Activated CD4-positive, CD25-positive, alpha-beta regulatory T cell treated with anti-CD3 and anti-CD28 coated beads, Interleukin-2, amount 50 U/mL, for 72 hours (primary cell): ENCODE results near the gene EPB41L4A.

ENCODE experiments used
- DNase-seq: peaks from one replicate; pipeline ENCODE4 v3.0.0; 2021

Gene EPB41L4A

GRCh38 chr5:112350626-112351025 is 68.5 kb downstream of the EPB41L4A start:
- no peak for DNase-seq

DNA sequence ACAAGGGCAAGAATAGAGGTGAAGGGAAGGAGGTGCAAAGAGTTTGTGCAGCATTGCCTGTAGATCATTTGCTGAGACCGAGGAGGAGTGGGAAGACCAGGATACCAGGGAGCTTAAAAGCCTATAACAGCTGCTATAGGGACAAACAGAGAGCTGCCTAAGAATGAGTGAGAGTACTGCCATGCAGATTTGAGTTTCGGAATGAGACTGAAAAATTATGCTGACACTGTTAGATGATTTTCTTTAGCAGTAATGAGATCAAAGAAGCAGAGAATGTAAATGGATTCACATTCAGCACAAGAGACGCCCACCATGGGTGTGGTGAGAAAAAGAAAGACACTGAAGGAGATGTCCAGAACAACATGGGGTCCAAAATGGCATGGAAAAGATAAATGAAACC is 69.7 kb downstream of the EPB41L4A start:
- DNase-seq: no peak

GRCh38 chr5:112348915-112349314 is 70.2 kb downstream of the EPB41L4A start:
- no peak for DNase-seq

DNA sequence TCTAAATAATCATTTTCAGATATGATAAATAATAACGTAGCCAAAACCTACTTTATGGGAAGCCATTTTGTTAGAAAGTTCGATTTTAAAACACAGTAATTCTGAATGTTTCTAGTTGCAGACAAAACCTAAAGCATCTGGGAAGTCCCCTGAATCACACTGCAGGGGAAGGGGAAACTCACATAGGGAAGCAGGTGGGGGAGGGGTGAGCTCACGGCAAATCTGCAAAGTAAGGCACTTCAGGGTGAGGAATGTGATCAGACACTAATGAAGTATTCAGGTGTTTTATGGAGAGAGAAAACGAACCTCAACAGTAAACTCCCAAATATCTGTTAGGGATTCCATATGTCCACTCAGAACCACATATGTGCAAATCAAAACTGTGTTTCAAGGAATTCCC is 70.7 kb downstream of the EPB41L4A start:
- no peak for DNase-seq

DNA sequence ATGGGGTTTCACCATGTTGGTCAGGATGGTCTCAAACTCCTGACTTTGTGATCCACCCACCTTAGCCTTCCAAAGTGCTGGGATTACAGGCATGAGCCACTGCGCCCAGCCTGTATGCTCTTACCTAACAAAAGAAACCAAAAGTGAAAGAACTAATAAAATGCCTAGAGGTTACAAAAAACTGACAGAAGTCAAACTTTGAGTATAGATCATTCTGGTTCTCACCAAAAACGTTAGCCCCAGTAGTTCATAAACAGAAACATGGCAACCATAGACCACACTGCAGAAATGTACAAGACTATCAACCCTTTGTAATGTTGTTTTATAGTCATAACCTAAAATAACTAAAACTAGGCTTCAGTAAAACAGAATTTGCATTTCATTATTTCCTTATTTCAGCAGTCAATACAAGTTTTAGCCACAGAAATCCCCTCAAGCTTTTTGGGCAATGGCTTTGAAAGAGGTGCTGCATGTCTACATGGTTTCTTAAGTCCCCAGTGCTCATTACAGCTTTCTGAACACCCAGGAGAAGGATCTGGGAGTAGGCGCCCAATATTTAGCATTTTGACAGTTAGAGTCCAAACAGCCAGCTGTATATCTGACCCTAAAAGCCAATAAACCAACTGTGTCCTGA is 72.5 kb downstream of the EPB41L4A start:
- no peak for DNase-seq

GRCh38 chr5:112344540-112344939 is 74.5 kb downstream of the EPB41L4A start:
- DNase-seq: no peak

DNA sequence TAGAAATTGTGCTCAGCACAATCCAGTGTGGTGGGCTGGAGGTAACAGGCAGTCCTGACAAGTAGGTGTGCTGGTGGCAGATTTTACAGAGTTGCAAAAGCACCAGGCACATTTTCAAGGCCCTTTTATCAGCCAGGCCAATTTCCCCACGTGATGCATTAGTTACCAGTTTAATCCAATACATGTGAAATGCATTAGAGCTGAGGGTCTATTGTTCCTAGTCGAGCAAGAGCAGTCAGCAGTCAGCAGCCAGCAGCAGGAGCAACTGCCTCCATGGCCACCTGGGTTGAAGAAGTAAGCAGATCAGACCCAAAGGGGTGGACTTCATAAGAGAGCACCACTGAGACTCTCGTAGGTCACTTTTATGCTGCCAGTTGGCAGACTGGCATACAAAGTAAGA is 76.7 kb downstream of the EPB41L4A start:
- DNase-seq: no peak

DNA sequence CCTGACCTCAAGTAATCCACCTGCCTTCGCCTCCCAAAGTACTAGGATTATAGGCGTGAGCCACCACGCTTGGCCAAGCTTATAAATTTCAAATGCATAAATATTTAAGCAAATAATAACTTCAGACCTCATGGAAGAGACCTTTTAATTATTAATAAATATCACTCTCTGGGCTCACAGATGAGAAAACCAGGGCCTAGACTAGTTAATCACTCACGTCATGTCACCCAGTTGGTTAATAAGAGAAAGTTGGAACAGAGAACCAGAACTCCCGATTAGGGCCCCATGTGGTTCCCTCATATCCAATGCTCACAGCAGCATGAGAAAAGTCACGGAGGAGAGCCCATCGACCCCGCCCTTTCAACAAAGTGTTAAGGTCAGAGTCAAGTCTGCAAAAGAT is 79.3 kb downstream of the EPB41L4A start:
- no peak for DNase-seq

DNA sequence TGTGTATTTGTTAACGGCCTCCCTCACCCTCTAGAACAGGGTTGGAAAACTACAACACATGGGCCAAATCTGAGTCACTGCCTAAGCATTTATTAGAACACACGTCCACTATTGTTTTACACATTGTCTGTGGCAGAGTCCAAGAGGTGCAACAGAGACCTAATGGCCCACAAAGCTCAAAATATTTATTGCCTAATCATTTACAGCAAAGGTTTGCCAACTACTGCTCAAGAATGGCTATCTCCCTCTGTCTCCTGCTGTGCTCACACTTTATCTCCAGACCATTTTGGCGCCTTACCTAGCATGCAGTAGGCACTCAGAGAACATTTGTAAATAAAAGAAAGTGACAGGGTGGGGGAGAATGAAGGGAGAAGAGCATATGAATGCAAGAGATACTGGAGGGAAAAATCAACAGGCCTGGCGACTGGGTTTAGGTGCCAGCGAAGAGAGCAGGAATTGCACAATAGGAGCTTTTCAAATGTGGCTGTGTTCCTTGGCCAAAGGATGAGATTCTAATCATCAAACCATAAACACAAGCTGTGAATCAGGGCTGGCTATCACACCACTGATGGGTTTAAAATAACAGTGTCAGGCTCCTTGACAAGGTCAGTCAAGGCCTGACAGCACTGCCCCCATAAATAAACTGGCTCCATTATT is 80.3 kb downstream of the EPB41L4A start:
- DNase-seq: no peak

DNA sequence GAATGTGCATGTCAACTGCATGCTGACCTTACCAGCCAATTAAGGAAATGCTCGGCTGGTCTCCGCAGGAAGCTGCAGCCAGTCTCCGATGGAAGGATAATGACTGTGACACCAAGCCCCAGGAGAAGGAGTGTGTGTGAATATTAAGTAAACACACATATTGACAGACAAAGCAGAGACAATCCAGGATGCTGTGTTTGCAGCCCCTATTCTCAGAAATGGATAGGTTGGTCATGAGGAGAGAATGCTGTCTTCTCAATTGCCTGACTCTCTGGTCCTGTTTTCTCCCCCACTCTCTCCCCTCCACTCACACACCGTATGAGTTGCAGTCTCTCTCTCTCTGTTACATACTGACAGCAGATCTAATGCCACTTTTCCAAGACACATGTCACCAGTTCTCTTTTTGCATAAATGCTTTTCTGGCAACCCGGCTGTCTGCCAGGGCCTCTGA is 85.7 kb downstream of the EPB41L4A start:
- DNase-seq: no peak

DNA sequence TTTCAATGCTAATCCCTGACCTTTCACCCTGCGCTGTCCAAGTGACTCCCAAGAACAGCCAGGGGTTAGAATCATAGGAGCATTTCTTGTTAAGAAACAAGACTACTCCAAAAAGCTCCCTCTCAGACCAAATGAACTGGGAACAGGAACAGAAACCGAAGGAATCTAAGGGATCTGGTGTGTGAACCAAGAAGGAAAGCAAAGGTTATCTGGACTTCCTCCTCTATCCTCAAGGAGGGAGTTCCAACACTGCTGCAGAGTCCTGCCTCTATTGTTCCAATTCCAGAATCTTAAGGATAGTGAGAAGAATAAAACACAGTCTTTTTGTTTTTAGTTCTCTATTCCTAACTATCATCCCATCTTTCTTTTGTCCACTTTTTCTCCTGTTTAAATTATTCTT is 87.2 kb downstream of the EPB41L4A start:
- no peak for DNase-seq

GRCh38 chr5:112329419-112330090 is 89.5 kb downstream of the EPB41L4A start:
- DNase-seq: no peak

DNA sequence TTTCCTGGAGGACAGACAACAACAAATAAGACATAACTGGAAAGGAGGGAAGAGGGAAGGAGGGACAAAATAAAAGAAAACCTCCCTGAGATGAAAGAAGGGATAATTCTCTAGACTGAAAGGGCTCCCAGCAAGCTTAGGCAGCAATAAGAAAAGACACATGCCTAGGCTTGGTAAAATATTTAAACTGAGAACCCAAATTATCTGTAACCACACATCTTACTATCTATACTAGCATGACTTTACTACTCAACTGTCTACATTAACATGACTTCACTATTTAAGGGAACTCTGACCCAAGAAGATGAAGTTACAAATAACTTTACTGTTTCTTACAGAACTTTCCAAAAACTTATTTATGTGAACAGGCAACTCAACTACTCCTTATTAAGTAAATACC is 95.9 kb downstream of the EPB41L4A start:
- DNase-seq: no peak

- no peak for DNase-seq
Measured at GRCh38 chr5:112320408-112320807, 98.7 kb downstream of the EPB41L4A start.

DNA sequence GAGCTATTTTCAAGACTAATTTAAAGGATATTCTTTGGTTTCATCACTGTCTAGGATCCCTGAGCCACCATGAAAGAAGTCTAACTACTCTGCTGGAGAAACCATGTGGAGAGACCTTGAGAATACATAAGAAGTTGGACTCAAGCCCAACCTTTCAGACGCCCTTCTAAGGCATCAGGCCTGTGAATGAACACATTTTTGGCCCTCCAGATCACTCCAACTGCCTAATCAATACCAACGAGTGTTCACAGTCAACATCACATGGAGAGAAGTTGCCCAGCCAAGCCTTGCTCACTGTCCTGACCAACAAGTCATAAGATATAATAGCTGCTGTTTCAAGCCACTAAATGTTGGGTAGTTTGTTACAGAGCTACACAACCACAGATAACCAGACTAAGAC is 100.7 kb downstream of the EPB41L4A start:
- no peak for DNase-seq

GRCh38 chr5:112317866-112318265 is 101.2 kb downstream of the EPB41L4A start:
- no peak for DNase-seq

DNA sequence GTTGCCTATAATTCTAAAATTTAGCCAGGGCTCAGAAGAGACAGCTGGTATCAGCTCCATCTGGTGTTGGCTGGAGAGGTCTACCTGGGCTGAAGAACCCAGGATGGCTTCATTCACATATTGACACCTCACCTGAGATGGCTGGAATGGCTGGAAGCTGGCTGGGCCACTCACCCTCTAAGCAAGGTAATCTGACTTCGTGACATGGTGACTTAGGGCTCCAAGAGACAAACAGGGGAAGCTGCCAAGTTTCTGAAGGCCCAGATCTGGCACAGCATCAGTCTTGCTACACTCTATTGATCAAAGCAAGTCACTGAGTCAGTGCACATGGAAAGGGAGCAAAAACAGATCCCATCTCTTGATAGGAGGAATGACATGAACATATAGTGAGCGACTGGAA is 102.3 kb downstream of the EPB41L4A start:
- DNase-seq: no peak

GRCh38 chr5:112316006-112316405 is 103.1 kb downstream of the EPB41L4A start:
- no peak for DNase-seq

DNA sequence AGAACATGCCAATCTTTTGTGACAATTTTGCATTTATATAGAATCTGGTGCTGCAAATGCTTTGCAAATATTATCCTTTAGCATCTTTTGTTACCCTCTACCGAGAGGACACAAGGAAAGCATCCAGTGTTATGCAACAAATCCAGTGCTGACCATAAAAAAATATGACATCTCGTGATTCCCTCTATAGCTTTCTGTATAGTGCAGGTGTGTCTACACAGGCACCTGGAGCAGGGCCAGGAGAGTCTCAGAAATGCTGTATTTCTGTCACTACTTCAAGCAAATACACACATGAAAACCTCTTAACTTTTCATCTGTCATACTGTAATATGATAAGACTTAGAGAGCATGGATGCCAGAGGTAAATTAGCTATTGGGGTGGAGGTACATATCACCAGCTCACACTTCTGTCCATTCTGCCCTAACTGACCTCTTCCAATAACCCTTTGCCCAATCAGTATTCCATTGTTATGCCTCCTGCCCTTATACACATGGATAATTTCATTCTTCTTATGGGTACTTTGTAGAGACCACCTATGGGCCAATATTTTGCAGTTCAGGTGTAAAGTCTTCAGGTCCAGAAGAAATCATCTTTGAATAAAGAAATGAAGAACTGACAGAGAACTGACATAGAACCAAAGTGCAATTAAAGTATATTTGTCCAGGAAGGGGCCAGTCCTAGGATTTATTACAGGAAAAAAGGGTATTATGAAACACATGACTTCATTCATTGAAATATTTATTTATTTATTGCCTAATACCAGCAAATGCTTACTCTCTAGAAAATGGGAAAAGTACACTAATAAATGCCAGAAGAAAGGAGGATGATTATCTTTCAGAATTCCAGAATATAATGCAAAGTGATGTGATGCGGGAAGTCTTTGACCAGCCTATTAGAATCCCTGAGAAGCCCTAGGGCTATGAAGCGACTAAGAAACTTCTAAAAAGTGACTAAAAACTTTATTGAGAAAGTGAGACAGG is 106.5 kb downstream of the EPB41L4A start:
- no peak for DNase-seq

DNA sequence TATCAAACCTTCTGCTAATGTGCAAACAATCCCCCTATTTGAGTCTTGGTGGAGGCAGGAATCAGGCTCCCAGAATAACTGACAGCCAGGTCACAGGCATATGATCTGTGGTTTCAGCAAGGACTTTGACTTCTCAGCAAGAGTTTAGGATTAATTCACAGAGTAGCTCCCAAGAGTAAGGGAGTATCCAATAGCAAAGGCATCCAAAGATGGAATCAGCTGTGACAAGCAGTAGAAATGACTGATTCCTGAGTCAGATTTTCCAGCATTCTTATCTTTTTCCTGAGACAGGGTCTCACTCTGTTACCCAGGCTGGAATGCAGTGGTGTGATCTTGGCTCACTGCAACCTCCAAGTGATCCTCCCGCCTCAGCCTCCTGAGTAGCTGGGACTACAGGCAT is 108.3 kb downstream of the EPB41L4A start:
- DNase-seq: no peak

GRCh38 chr5:112308608-112309007 is 110.5 kb downstream of the EPB41L4A start:
- no peak for DNase-seq

GRCh38 chr5:112306956-112307355 is 112.1 kb downstream of the EPB41L4A start:
- DNase-seq: no peak

DNA sequence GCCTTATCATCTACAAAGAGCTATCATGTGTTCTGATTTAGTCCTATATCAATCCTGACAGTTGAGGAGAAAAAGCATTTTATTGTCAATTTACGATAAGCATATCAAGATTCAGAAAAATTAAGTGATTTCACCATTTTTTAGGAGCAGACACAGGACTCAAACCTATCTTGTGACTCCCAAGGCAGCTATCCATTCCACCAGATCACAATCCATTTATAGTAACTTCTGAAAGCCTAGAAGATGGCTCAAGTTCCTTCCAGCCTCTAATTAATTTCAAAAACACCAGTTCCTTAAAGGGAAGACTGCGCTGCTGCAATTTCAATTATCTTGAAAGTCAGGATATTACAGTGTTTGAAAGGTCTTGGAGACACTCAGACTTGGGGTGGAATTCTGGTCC is 114.3 kb downstream of the EPB41L4A start:
- no peak for DNase-seq
